ENCODE results near the gene FEZF2. TPM values are rescaled to one million over a fixed set of nuclear protein-coding genes. Genes with fewer than 3 reads are reported as not detected.

Gene FEZF2
- polyA plus RNA-seq, 3 donors = not detected

DNA sequence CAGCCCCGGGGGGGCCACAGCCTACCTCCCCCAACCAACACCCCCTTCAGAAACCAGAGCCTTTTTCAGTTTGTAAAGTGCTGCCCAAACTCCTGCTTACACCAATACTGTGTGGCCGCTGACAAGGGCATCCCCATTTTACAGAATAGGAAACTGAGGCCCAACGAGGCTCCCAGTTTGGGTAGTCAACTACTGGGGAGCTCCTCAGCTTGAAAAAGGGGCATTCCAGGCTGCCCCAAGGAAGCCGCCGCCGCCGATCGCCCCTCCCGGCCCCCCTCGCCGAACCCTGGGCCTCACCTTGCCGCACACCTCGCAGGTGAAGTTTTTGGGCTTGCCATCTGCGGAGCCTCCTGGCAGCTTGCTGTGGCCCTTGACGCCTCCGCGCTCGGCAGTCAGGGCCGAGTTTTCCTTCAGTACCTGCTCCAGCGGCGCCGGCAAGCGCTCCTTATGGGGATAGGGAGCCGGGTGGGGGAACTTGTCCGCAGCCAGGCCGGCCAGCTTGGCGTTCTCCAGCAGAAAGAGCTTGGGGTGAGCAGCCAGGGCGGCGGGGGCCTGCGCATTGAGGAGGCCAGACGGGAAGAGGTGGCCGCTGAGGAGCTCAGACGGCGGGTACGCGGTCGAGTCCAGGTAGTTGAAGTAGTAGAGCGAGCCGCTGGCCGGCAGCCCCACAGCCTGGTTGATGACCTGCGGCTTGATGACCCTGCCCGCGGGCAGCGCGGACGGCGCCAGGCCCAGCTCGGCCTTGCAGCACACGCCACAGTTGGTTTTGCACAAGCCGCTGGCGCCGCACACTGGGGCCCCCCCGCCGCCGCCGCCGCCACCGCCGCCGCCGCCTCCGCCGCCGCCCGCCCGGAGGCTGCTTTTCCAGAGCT is 1.4 kb downstream of the FEZF2 start:
- Mint-ChIP-seq H3K4me3 (peak overlapping the region in 1 of 2 donors; percentile 87), H3K4me1 (peaks cover 3% of the 10 kb centered on the region), H3K27ac (no peak overlapping the region), H3K27me3 (ENCODE audit: low read depth in 3 of 3) (peaks cover 97 to 100% (median 97%) of the 10 kb centered on the region in 3 donors), H3K36me3 (peaks cover 0 to 3% of the 10 kb centered on the region in 2 donors), H3K9me3 (peaks cover 0 to 22% (median 7%) of the 10 kb centered on the region in 7 donors)
- no peak overlapping the region for H3K27ac ChIP-seq (ENCODE audit: low read depth in 1 of 2, low read length in 2 of 2)
- H3K9ac ChIP-seq (ENCODE audit: insufficient read depth, low read length, poor library complexity, severe bottlenecking) = no peak overlapping the region
- peaks cover 85 to 97% of the 10 kb centered on the region in 2 donors for H3K27me3 ChIP-seq (ENCODE audit: control insufficient read depth in 2 of 2, insufficient read depth in 2 of 2, low read length in 2 of 2)
- 3% methylated on average over 65 of the region's 66 CpGs for WGBS (ENCODE audit: insufficient coverage)
- intact Hi-C loops (cut with micrococcal nuclease) = no loop called here
- no peaks in the 10 kb centered on the region for H3K79me2 ChIP-seq (ENCODE audit: insufficient read depth, low read length)
- no peak overlapping the region for H3K4me3 ChIP-seq (replicated peaks in 1 of 3; ENCODE audit: low read depth in 2 of 3, low read length in 3 of 3)
- peaks cover 0 to 66% of the 10 kb centered on the region in 2 donors for H3K9me3 ChIP-seq (replicated peaks in 1 of 2; ENCODE audit: control insufficient read depth in 1 of 2, insufficient read depth in 1 of 2, low read length in 2 of 2)
- no peaks in the 10 kb centered on the region for H4K20me1 ChIP-seq (ENCODE audit: insufficient read depth, low read length)
- H2AFZ ChIP-seq (ENCODE audit: insufficient read depth, low read depth, low read length, poor library complexity, severe bottlenecking) = no peak overlapping the region
- no peak for DNase-seq
- no peak overlapping the region for H3K4me2 ChIP-seq (replicated peaks; ENCODE audit: extremely low read depth, low read length, poor library complexity, severe bottlenecking)
- H3K36me3 ChIP-seq (replicated peaks in 1 of 2; ENCODE audit: control insufficient read depth in 1 of 2, insufficient read depth in 2 of 2, low read length in 2 of 2) = no peaks in the 10 kb centered on the region
- no peaks in the 10 kb centered on the region for H3K4me1 ChIP-seq (ENCODE audit: control insufficient read depth in 1 of 2, insufficient read depth in 2 of 2, low read length in 2 of 2)
- TF ChIP-seq, protein P1, sequence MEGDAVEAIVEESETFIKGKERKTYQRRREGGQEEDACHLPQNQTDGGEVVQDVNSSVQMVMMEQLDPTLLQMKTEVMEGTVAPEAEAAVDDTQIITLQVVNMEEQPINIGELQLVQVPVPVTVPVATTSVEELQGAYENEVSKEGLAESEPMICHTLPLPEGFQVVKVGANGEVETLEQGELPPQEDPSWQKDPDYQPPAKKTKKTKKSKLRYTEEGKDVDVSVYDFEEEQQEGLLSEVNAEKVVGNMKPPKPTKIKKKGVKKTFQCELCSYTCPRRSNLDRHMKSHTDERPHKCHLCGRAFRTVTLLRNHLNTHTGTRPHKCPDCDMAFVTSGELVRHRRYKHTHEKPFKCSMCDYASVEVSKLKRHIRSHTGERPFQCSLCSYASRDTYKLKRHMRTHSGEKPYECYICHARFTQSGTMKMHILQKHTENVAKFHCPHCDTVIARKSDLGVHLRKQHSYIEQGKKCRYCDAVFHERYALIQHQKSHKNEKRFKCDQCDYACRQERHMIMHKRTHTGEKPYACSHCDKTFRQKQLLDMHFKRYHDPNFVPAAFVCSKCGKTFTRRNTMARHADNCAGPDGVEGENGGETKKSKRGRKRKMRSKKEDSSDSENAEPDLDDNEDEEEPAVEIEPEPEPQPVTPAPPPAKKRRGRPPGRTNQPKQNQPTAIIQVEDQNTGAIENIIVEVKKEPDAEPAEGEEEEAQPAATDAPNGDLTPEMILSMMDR (IDR thresholded peaks at IDR 0.05) = no peak

DNA sequence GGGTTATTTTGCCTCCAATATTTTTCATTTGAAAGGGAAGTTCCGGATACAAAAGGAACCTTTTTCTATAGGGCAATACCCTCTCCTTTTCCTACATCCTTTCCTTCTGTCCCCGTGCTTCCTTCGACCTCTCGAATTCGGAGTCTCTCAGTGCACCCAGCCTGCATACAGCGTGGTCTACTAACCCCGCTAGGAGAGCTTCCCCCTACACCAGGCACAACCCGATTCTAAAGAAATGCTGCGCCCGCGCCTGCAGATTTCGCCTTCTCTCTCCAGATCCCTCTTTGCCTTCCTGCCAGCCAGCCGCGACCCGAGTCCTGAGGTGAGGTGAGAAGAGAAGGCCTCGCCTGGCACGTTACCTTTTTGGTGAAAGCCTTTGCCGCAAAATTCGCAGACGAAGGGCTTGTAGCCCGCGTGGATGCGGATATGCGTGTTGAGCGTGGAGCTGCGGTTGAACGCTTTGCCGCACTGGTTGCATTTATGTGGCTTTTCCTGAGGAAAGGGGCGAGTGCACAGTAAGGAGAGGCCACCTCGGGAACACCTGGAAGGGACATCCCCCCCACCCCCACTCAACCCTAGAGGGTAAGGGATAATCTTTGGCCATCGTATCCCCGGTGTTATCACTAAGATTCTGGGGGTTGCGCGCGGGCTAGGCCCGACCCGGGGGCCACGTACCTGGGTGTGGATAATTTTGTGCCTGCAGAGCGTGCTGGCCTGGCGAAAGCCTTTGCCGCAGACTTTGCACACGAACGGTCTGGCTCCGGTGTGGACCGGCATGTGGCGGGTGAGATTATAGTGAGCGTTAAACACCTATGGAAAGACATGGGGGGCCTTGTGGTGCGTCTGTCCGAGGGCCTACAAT is 2.3 kb downstream of the FEZF2 start:
- Histone ChIP-seq H3K79me2 (ENCODE audit: insufficient read depth, low read length) (no peaks in the 10 kb centered on the region), H3K4me2 (replicated peaks; ENCODE audit: extremely low read depth, low read length, poor library complexity, severe bottlenecking) (no peak overlapping the region), H3K9ac (ENCODE audit: insufficient read depth, low read length, poor library complexity, severe bottlenecking) (no peak overlapping the region), H3K27me3 (ENCODE audit: control insufficient read depth in 2 of 2, insufficient read depth in 2 of 2, low read length in 2 of 2) (peaks cover 85 to 97% of the 10 kb centered on the region in 2 donors), H2AFZ (ENCODE audit: insufficient read depth, low read depth, low read length, poor library complexity, severe bottlenecking) (no peak overlapping the region), H3K27ac (ENCODE audit: low read depth in 1 of 2, low read length in 2 of 2) (no peak overlapping the region), H3K36me3 (replicated peaks in 1 of 2; ENCODE audit: control insufficient read depth in 1 of 2, insufficient read depth in 2 of 2, low read length in 2 of 2) (no peaks in the 10 kb centered on the region), H3K9me3 (replicated peaks in 1 of 2; ENCODE audit: control insufficient read depth in 1 of 2, insufficient read depth in 1 of 2, low read length in 2 of 2) (peaks cover 0 to 66% of the 10 kb centered on the region in 2 donors), H3K4me3 (replicated peaks in 1 of 3; ENCODE audit: low read depth in 2 of 3, low read length in 3 of 3) (no peak overlapping the region), H3K4me1 (ENCODE audit: control insufficient read depth in 1 of 2, insufficient read depth in 2 of 2, low read length in 2 of 2) (no peaks in the 10 kb centered on the region), H4K20me1 (ENCODE audit: insufficient read depth, low read length) (no peaks in the 10 kb centered on the region)
- peaks cover 97 to 100% (median 97%) of the 10 kb centered on the region in 3 donors for H3K27me3 Mint-ChIP-seq (ENCODE audit: low read depth in 3 of 3)
- peaks cover 3% of the 10 kb centered on the region for H3K4me1 Mint-ChIP-seq
- peaks cover 0 to 3% of the 10 kb centered on the region in 2 donors for H3K36me3 Mint-ChIP-seq
- peaks cover 0 to 23% (median 9%) of the 10 kb centered on the region in 7 donors for H3K9me3 Mint-ChIP-seq
- intact Hi-C loops (cut with micrococcal nuclease) = no loop called here
- TF ChIP-seq, protein P1 (IDR thresholded peaks at IDR 0.05) = no peak
- peak overlapping the region in 1 of 2 donors; percentile 87 for H3K4me3 Mint-ChIP-seq
- WGBS (ENCODE audit: insufficient coverage) = 9% methylated on average over 23 of the region's 49 CpGs
- DNase-seq = no peak
- H3K27ac Mint-ChIP-seq = no peak overlapping the region
